Bronchial epithelial cell (primary cell): ENCODE measurements around the gene GNG7. TPM values are rescaled to one million over a fixed set of nuclear protein-coding genes. Genes with fewer than 3 reads are reported as not detected.
"Not testable (repeated sequence)": the region's sequence is repeated elsewhere in the genome, so short reads cannot be mapped to it uniquely, and the experiment has no call there.

Experiments used
- DNase-seq: peaks from one replicate; pipeline ENCODE4 v3.0.0-alpha.2; 2010; ENCODE audit warnings: low read depth
- FAIRE-seq: peaks from 2 replicates; lab custom pipeline; 2011; peaks lifted over from hg19 to GRCh38; lab: Jason Lieb, UNC
- H3K27me3 ChIP-seq: 2 replicates; pipeline ENCODE4 v1.5.1; 2011; ENCODE audit warnings: low read length; ENCODE audit not compliant: control insufficient read depth, insufficient read depth
- H3K36me3 ChIP-seq: 2 replicates; pipeline ENCODE4 v1.5.1; 2011; ENCODE audit warnings: low read length; ENCODE audit not compliant: control insufficient read depth, insufficient read depth
- H3K4me3 ChIP-seq: 2 replicates; pipeline ENCODE4 v1.5.1; 2011; ENCODE audit warnings: mild to moderate bottlenecking, low read depth, low read length, control low read depth
- CTCF ChIP-seq: IDR thresholded peaks from 2 replicates; pipeline ENCODE4 v1.5.1; 2011; ENCODE audit warnings: mild to moderate bottlenecking, moderate library complexity, low read length, control low read depth, inconsistent platforms; ENCODE audit not compliant: insufficient read depth, severe bottlenecking
- total RNA-seq: library from RNA; depleted of rRNA; stranded (reverse); fragments of >200 nt; gene quantifications from 2 replicates; pipeline ENCODE4 v1.2.1, GENCODE V29; 2014

GNG7 gene
- total RNA-seq, 1 donor from 2014 or later: under 0.01 TPM

GRCh38 chr19:2542341-2543069 lies 160.0 kb downstream of the GNG7 start:
- FAIRE-seq (peak; percentile 80), DNase-seq (no peak)
- TF ChIP-seq CTCF: no peak
- no peaks in the 10 kb centered on the region for H3K36me3 ChIP-seq
- H3K27me3 ChIP-seq: no peaks in the 10 kb centered on the region
- H3K4me3 ChIP-seq: no peak overlapping the region

- Histone ChIP-seq H3K27me3 (no peaks in the 10 kb centered on the region), H3K4me3 (peak overlapping the region; percentile 0), H3K36me3 (no peaks in the 10 kb centered on the region)
- TF ChIP-seq CTCF: peak; percentile 33
- DNase-seq (peak; percentile 86), FAIRE-seq (no peak)
Measured at GRCh38 chr19:2540646-2541454, 161.6 kb downstream of the GNG7 start.

GRCh38 chr19:2540251-2540645 lies 162.2 kb downstream of the GNG7 start:
- Histone ChIP-seq H3K4me3 (peak overlapping the region; percentile 0), H3K27me3 (no peaks in the 10 kb centered on the region), H3K36me3 (no peaks in the 10 kb centered on the region)
- DNase-seq (no peak), FAIRE-seq (no peak)
- no peak for TF ChIP-seq CTCF

- Histone ChIP-seq H3K4me3 (no peak overlapping the region), H3K27me3 (no peaks in the 10 kb centered on the region), H3K36me3 (no peaks in the 10 kb centered on the region)
- FAIRE-seq (no peak), DNase-seq (no peak)
- TF ChIP-seq CTCF: no peak
Measured at GRCh38 chr19:2538096-2538757, 164.3 kb downstream of the GNG7 start.

- not testable (repeated sequence) for H3K36me3 ChIP-seq, FAIRE-seq, DNase-seq, H3K27me3 ChIP-seq, H3K4me3 ChIP-seq
Measured at GRCh38 chr19:2537584-2537983, 164.9 kb downstream of the GNG7 start.

GRCh38 chr19:2536461-2536860 lies 166.0 kb downstream of the GNG7 start:
- no peak for DNase-seq
- Histone ChIP-seq H3K36me3 (no peaks in the 10 kb centered on the region), H3K4me3 (no peak overlapping the region), H3K27me3 (no peaks in the 10 kb centered on the region)
- FAIRE-seq: no peak
- TF ChIP-seq CTCF: no peak
